ENCODE results near the gene DLGAP1.

Gene DLGAP1

DNA sequence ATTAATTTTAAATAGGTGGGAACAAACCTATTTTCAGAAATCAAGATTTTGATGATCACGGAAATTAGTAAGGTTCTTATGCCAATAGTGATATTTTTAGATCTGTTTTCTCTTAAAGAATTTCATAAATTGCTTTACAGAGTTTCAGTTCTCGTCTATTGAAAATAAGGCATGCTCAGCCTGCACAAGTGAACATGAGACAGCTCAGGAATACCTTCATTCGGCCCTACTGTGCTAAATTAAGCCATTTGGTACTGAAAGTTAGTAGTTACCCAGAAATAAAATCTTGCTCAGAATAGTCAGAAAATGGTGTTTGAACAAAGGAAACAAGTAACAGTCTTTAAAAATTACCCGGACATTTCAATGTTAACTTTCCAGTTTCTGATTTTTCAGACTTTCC, 60.4 kb downstream of the DLGAP1 start:
- TF ChIP-seq, protein P1, sequence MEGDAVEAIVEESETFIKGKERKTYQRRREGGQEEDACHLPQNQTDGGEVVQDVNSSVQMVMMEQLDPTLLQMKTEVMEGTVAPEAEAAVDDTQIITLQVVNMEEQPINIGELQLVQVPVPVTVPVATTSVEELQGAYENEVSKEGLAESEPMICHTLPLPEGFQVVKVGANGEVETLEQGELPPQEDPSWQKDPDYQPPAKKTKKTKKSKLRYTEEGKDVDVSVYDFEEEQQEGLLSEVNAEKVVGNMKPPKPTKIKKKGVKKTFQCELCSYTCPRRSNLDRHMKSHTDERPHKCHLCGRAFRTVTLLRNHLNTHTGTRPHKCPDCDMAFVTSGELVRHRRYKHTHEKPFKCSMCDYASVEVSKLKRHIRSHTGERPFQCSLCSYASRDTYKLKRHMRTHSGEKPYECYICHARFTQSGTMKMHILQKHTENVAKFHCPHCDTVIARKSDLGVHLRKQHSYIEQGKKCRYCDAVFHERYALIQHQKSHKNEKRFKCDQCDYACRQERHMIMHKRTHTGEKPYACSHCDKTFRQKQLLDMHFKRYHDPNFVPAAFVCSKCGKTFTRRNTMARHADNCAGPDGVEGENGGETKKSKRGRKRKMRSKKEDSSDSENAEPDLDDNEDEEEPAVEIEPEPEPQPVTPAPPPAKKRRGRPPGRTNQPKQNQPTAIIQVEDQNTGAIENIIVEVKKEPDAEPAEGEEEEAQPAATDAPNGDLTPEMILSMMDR (IDR thresholded peaks at IDR 0.05; ENCODE audit: insufficient read depth, low read depth, low read length, missing control alignments) = no peak
- H3K4me3 ChIP-seq (ENCODE audit: low read depth, low read length) = peak overlapping the region; percentile 15; the same call in 1 of the 2 replicates
- DNase-seq (ENCODE audit: low read depth) = peak; percentile 67

DNA sequence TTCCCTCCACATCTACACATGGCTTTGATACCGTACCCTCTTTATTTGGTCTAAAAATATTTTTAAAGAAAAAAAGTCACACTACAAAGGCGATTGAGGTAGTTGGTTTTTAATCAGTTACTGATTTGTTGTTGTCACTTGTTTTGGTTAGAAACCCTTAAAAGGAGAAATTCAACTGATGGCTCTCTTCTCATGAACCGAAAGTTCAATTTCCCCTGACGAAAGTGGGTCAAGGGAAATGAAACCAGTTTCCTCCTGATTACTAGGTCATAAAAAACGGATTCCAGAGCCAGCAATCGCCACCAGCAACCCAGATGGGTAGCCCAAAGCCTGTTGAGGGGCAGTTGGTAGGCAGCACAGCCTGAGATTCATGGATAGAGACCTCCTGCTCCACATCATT, 63.2 kb downstream of the DLGAP1 start:
- H3K4me3 ChIP-seq (ENCODE audit: low read depth, low read length) = no peak overlapping the region
- DNase-seq (ENCODE audit: low read depth) = peak; percentile 70
- TF ChIP-seq, protein P1 (IDR thresholded peaks at IDR 0.05; ENCODE audit: insufficient read depth, low read depth, low read length, missing control alignments) = no peak

GRCh38 chr18:4385876-4386275, 69.2 kb downstream of the DLGAP1 start:
- H3K4me3 ChIP-seq (ENCODE audit: low read depth, low read length) = no peak overlapping the region
- TF ChIP-seq, protein P1 (IDR thresholded peaks at IDR 0.05; ENCODE audit: insufficient read depth, low read depth, low read length, missing control alignments) = no peak
- no peak for DNase-seq (ENCODE audit: low read depth)

DNA sequence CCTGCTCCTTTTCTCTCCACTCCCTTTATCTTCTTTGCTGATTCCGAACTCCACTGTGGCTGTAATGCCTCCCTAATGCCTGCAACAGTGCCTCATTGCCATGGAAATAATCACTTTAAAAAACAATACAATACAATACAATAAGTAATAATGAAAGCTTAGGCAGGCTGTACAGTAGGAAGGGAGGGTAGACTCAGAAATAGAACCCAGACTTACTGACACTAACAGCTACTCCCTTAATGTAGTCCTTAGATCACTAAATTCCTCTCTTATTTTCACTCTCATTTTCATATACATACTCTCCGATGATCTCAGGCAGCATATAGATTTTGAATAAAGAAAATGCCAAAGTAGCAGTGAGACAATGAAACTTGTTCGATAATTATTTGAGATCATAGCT, 70.2 kb downstream of the DLGAP1 start:
- no peak overlapping the region for H3K4me3 ChIP-seq (ENCODE audit: low read depth, low read length)
- TF ChIP-seq, protein P1 (IDR thresholded peaks at IDR 0.05; ENCODE audit: insufficient read depth, low read depth, low read length, missing control alignments) = no peak
- DNase-seq (ENCODE audit: low read depth) = peak; percentile 47

GRCh38 chr18:4374564-4374963, 80.5 kb downstream of the DLGAP1 start:
- DNase-seq (ENCODE audit: low read depth) = no peak
- H3K4me3 ChIP-seq (ENCODE audit: low read depth, low read length) = no peak overlapping the region
- TF ChIP-seq, protein P1 (IDR thresholded peaks at IDR 0.05; ENCODE audit: insufficient read depth, low read depth, low read length, missing control alignments) = no peak

GRCh38 chr18:4369705-4370104, 85.4 kb downstream of the DLGAP1 start:
- no peak overlapping the region for H3K4me3 ChIP-seq (ENCODE audit: low read depth, low read length)
- DNase-seq (ENCODE audit: low read depth) = no peak
- TF ChIP-seq, protein P1 (IDR thresholded peaks at IDR 0.05; ENCODE audit: insufficient read depth, low read depth, low read length, missing control alignments) = no peak

- DNase-seq (ENCODE audit: low read depth) = peak; percentile 44
- TF ChIP-seq, protein P1 (IDR thresholded peaks at IDR 0.05; ENCODE audit: insufficient read depth, low read depth, low read length, missing control alignments) = no peak
- no peak overlapping the region for H3K4me3 ChIP-seq (ENCODE audit: low read depth, low read length)
These were observed 94.8 kb downstream of the DLGAP1 start for GRCh38 chr18:4360221-4360715.
